ENCODE data around the gene IL17RC.

DNA sequence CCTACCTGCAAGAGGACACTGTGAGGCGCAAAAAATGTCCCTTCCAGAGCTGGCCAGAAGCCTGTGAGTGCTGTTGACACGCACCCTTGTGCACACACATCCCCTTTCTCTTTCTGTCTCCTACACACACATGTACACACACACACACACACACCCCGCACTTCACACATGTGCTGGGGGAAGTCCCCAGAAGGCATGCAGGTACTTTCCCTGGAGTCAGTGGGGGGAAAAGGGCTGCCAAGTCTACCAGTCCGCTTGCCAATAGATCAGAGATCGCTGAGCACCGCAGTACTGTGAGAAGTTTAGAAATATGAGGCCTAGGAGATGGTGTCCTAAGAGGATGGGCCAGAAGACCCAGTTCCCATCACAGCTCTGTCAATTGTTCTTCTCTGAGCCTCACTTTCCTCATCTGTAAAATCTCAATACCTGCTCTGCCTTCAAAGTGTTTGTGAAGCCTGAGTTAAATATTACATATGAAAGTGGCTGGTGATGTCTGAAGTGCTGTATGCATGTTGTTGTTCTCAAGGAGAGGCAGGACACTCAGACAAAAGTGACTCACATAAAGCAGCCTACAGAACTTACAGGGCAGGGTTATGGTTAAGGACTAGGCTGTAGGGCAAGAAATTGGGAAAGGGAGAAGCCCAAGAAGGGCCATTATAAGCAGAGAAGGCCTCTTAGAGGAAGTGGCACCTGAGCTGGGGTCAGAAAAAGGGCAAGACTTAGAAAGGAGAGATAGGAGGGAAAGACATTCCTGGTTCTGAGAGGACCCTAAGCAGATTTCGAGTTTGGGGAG, 7.5 kb upstream of the IL17RC start:
- TF ChIP-seq, protein P1, sequence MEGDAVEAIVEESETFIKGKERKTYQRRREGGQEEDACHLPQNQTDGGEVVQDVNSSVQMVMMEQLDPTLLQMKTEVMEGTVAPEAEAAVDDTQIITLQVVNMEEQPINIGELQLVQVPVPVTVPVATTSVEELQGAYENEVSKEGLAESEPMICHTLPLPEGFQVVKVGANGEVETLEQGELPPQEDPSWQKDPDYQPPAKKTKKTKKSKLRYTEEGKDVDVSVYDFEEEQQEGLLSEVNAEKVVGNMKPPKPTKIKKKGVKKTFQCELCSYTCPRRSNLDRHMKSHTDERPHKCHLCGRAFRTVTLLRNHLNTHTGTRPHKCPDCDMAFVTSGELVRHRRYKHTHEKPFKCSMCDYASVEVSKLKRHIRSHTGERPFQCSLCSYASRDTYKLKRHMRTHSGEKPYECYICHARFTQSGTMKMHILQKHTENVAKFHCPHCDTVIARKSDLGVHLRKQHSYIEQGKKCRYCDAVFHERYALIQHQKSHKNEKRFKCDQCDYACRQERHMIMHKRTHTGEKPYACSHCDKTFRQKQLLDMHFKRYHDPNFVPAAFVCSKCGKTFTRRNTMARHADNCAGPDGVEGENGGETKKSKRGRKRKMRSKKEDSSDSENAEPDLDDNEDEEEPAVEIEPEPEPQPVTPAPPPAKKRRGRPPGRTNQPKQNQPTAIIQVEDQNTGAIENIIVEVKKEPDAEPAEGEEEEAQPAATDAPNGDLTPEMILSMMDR (conservative IDR thresholded peaks at IDR 0.05; ENCODE audit: low read length), result no peak
- no peak for TF ChIP-seq EZH2phosphoT487 (IDR thresholded peaks at IDR 0.05; ENCODE audit: borderline replicate concordance)

Measured in Loucy (cell line).